ENCODE results near the gene UBE2E3.

DNA sequence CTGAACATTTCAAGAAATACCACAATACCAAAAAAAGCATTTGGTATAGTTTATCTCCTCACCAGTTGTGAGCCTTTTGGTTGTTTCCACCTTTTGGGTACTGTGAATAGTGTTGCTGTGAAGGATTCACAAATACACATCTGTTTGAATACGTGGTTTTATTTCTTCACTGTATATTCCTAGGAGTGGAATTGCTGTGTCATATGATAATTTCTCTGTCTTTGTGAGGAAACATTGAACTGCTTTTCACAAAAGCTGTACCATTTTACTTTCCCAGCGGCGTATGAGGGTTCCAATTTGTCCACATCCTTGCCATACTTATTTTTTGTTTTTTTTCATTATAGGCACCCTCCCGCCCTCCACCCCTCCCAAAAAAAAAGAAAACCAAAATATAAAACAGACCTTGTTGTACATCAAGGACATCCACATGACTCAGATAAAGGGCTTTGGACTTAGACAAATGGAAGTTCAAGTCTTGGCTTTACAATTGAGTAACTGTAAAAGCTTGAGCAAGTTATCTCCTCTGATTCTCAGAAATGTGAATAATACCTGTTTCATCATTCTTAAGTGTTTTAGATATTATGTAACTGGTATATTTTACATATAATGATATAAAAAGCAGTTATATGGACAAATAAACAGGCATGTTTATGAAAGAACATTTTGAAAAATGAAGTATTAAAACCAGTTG, 19.0 kb downstream of the UBE2E3 start:
- TF ChIP-seq, protein P1, sequence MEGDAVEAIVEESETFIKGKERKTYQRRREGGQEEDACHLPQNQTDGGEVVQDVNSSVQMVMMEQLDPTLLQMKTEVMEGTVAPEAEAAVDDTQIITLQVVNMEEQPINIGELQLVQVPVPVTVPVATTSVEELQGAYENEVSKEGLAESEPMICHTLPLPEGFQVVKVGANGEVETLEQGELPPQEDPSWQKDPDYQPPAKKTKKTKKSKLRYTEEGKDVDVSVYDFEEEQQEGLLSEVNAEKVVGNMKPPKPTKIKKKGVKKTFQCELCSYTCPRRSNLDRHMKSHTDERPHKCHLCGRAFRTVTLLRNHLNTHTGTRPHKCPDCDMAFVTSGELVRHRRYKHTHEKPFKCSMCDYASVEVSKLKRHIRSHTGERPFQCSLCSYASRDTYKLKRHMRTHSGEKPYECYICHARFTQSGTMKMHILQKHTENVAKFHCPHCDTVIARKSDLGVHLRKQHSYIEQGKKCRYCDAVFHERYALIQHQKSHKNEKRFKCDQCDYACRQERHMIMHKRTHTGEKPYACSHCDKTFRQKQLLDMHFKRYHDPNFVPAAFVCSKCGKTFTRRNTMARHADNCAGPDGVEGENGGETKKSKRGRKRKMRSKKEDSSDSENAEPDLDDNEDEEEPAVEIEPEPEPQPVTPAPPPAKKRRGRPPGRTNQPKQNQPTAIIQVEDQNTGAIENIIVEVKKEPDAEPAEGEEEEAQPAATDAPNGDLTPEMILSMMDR (conservative IDR thresholded peaks at IDR 0.05; ENCODE audit: low read length), result no peak
- no peak for TF ChIP-seq EZH2phosphoT487 (IDR thresholded peaks at IDR 0.05; ENCODE audit: borderline replicate concordance)

Data from Loucy (cell line).